HPDE6-E6E7 (cell line): ENCODE measurements around the gene MOCS1.
A peak's percentile ranks its signal among the peaks of the same experiment; 100 is the strongest.
"Not testable (repeated sequence)": the region's sequence is repeated elsewhere in the genome, so short reads cannot be mapped to it uniquely, and the experiment has no call there.

Experiments
- DNase-seq: peaks from one replicate; pipeline ENCODE4 v3.0.0; 2011; ENCODE audit warnings: missing footprints; ENCODE audit errors: extremely low spot score

MOCS1 gene

DNA sequence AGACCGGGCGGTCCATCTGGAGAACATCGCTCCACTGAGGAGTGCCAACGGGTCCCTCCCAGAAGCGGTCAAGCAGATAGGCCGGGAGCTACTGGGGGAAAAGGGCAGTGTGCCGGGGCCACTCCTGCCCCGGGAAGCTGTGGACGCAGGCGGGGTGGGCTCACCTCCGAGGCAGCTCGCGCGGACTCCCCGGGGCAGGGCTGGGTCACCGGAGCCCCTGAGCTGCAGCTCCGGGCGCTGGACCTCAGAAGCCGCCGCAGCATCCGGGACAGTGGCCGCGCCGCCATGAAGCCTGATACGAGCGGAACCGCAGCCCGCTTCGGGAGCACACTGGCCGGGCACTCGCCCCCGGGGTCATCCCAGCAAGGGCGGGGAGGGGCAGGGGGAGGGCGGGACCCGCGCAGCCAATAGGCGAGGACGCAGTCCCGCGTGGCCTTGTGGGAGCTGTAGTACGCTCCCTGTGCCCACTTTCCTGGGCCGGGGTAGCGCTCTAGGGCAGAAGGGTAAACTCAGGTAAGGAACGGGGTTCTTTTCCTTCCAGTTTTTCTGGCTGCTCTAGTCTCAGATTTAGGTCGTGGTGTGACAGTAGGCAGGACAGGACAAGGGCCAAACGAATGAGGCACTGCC lies at the start of gene MOCS1:
Gene MOCS1, minus strand, starts transcription at position 332 of the 627 bp plus-strand sequence. Its CDS starts 45 bp downstream, at position 287.
- DNase-seq = peak; percentile 43

DNA sequence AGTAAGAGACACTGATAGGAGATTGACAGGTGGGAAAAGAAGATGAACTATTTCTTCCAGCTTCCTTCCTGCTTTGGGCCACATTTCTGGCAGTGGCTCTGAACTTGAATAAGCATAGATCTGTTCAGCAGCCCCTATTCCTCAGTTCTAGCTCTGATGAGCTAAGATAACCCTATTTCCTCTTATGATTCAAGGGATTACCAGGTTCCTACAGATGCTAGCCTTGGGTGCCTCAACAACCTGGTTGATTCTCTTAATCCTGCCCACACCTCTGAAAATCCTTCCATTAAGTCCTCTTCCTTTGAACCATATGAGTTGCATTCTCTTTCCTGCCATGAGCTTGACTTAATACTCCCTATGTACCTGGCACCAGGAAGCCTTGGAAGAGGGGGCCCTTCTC lies 49.8 kb upstream of the MOCS1 start:
- DNase-seq = no peak

DNA sequence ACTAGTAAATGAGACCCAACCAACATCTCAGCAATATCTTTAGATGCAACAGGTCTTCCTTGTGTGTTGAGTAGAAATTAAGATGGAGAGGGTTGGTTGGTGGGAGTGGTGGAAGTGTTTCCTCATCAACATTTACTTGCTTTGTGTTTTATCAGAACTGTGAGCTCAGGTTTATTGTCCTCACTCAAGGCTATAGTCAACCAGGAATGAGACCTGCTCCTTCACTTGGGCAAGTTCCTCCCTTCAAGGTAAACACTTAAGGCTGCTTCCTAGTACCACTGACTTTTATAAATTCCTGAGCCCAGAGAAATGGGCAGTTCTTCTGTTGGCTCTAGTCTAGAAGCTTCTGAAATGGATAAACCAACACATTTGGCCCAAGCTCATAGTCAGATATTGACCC lies 48.9 kb upstream of the MOCS1 start:
- DNase-seq = no peak

DNA sequence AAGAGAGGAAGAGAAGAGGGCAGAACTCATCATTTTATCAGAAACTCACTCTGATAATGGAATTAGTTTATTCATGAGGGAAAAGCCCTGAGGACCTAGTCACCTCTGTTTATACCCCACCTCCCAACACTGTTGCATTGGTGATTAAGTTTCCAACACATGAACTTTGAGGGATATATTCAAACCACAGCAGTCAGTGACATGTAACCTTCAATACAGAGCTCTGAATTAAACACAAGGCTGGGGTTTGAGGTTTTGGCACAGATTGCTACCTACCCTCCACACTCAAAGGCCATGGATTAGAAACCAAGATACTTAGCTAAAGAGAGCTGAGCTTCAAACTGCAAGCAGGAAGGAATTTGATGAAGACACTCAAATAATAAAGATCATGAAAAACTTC lies 48.5 kb upstream of the MOCS1 start:
- DNase-seq = no peak

DNA sequence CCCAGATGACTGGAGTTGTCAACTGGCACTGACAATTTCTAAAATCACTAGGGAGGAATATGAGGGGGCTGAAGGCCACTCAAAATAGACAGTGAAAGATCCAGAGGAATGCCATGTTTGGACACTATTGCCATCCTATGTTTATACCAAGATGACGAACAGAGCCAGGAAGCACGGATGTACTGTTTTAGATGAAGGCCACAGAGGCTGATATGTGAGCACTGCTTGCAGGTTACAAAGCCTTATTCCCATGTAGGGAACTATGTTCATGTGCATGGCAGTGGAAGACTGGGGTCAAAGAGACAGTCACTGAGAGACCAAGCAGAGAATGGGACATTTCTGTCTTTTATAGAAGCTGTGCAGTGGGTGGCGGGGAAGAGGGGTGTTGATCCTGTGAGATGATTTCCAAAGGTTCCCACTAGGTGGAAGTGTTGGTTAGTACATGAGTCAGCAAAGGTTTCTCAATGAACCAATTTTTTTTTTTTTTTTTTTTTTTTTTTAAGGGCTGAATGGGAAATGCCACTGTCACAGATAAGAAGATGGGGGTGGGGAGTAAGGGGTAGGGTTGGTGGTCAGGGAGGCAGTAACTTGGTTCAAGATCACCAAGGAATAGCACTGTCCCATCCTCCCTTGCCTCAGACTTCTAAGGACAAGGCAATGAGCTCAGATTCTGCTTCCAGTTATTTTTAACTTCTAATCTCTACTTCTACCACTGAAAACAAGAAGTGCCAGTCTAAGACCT lies 46.7 kb upstream of the MOCS1 start:
- peak; percentile 48 for DNase-seq

DNA sequence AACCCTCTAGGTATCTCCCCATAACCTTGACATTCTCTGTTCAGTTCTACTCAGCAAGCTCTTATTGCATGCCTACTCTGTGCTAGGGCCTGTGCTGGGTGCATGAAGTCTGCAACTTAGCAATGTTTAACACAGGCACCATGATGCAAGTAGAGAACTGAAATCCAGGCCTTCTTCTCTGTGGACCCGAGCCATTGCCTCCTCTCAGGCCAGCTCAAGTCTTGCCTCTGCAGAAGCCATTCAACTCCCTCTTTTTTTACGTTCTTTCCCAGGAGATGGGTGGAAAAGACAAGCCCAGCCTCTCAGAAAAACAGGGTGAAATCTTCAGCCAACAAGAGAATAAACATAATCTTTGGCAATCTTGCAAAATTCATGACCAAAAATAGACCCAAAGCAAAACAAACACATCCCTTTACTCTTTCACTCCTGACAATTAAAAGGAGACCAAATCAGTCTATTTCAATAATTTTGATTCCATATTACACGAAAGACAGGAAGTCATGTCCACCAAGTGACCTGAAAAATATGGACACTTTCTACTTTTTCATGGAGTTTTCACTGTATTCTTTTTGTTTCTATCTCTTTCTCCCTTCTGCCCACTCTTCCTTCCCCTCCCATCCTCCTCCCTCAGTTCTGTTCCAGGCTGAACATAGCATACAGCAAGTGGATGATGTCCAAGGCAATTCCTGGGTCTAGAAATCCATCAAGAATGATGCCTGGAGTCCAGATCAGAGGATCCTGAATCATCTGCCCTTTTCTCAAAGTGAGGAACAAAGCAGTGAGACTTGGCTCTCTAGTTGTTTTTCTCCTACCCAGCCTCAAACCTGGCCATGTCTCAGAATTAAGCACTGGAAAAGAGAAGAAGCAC lies 45.4 kb upstream of the MOCS1 start:
- no peak for DNase-seq

DNA sequence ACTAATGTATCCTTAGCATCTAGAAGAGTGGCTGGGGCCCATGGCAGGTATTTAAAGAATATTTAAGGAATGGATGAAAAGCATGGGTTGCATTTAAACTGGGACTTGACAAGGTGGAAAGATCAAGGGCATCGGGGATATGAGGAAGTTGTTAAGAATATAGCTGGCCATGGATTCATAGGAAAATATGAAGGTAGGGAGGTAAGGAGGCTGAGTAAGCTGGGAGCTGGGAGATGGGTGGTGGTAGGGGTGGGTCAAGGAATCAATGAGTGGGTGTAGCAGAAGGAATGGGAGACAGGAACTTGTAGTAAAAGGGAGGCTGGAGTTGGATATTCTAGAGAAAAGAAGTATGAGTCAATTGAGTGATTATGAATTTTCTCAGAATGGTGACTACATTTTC lies 44.0 kb upstream of the MOCS1 start:
- no peak for DNase-seq

DNA sequence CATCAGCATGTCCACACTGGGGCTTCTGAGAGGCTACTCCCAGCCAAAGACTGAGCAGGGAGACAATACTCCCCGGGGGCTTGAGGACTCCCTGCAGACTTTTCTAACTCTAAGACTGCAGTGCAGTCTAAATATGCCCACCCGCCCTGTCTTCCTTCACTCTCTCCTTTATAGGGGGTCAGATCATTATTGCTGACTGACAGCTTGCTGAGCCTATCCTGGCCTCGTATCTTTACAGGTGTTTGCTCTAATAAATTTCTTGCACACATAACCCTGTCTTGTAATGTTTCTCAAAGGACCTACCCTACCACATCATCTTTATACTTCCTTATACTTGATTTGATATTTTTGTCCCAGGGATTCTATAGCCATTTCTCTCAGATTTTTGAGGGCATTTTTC lies 39.4 kb upstream of the MOCS1 start:
- no peak for DNase-seq

DNA sequence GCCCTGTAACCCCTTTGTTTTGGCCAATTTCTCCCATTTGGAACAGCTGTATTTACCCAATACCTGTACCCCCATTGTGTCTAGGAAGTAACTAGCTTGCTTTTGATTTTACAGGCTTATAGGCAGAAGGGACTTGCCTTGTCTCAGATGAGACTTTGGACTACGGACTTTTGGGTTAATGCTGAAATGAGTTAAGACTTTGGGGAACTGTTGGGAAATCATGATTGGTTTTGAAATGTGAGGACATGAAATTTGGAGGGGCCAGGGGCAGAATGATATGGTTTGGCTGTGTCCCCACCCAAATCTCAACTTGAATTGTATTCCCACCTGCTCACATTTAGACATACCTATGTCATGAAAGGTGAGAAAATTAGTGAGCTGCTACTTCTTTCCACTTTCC lies 38.5 kb upstream of the MOCS1 start:
- not testable (repeated sequence) for DNase-seq

DNA sequence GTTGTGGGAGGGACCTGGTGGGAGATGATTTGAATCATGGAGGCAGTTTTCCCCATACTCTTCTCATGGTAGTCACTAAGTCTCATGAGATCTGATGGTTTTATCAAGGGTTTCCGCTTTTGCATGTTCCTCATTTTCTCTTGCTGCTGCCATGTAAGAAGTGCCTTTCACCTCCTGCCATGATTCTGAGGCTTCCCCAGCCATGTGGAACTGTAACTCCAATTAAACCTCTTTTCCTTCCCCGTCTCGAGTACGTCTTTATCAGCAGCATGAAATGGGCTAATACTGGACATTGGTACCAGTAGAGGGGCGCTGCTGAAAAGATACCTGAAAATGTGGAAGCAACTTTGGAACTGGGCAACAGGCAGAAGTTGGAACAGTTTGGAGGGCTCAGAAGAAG lies 36.9 kb upstream of the MOCS1 start:
- not testable (repeated sequence) for DNase-seq

DNA sequence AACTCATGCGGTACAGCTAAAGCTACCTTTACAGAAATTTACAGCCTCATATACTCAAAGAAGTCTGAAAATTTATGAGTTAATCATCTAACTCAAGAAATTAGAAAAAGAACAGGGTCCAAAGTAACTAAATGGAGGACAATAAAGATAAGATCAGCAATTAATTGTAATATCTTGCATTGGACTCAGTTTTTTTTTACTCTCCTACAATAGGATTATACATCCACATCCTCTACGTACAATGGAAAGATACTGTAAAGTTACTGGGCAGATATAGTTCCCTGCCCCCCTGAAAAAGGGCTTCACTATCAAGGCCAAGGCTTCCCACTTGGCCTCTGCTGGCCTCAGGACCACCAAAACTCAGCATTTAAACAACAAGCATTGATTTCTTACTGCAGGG lies 31.5 kb upstream of the MOCS1 start:
- no peak for DNase-seq

DNA sequence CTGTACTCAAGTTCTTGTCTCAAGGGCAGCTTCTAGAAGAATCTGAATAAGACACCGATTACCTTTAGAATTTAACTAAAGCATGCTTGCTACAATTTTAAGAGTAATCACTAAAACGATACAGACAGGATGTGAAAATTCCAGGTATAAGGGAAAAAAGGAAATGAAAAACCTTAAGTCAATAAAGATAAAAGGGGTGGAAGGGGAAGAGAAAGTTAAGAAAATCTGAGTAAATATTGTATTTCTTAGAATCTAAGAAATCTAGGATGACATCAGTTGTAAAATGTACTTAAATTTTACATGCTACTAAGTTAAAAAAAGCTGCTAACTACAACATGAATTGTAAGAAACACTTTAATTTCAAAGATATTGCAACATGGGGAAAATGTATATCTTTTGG lies 30.3 kb upstream of the MOCS1 start:
- no peak for DNase-seq

DNA sequence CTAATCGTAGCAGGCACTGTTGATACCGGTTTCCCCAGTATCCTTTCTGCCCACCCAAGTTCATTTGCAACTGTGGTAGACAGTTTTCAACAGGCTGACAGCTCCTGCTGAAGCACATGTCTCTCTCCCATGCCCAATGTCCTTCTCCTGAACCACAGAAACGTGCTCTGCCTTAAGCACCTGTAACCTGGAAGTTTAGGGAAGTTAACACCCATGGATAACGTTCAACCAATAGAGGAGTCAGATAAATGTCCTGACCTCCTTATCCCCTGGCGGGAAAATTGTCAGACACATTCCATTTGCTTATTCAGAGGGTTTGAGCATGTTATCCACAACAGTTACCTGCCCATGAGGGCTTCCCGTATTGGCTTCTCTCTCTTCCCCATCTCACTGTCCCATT lies 29.8 kb upstream of the MOCS1 start:
- no peak for DNase-seq

DNA sequence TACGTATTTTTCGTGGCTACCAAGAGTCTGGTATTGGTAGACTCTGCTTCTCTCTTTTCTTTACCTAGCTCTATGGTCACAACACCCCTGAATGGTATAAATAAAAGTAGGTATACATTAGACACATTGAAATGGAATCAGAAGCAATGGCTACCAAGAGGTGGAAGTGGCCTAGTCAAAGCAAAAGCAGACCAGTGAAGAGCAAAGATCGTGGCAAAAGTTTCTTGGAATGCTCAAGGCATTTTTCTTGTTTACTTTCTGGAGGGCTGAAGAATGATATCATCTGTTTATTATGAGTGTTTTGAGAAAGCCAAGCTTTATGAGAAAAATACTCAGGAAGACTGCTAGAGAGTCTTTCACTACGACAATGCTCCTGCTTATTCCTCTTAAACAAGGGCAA lies 28.6 kb upstream of the MOCS1 start:
- DNase-seq = no peak

DNA sequence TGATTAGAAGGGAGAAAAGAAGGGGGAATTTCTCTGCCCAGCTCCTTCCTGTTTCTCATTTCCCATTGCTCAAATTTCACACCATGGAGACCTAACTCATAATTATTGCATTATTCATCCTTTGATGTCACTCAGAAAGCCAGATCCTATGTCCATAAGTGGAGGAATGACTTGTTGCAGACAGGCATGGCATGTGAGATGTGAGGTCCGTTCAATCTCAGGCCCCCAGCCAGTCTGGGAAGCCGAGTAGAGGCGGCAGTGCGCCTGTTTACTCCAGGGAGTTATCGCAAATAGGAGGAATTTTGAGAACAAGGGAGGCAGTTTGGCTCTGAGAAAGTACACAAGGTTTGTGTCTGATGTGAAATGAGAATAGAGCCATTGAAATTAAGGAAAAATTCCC lies 26.9 kb upstream of the MOCS1 start:
- DNase-seq = no peak

DNA sequence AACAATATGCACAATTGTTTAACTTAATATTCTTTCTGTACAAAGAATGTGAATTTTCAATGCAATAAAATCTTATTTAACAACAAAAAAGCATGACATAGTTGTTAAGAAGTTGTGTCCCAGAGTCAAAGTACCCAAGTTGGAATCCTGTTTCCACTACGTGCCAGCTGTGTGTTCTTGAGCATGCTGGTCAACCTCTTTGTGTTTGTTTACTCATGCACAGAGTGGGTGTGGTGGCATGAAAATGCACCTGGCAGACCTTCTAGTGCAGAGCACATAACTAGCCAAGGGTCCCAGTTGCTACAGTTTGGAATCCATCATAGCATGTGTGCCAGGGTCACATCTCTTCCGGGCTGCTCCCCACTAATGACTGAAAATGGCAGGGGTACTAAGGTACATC lies 24.7 kb upstream of the MOCS1 start:
- no peak for DNase-seq

DNA sequence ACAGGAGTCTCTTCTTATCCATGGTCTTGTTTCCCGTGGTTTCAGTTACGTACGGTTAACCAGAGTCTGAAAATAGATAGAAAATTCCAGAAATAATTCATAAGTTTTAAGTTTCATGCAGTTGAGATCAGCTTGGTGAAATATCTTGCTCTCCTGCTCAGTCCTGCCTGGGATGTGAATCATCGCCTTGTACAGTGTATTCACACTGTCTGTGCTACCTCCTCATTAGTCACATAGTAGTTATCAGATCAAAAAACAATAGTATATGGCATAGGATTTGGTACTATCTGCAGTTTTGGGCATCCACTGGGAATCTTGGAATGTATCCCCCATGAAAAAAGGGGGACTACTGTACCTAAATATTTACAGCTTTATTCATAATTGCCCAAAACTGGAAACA lies 22.7 kb upstream of the MOCS1 start:
- DNase-seq = peak; percentile 49

DNA sequence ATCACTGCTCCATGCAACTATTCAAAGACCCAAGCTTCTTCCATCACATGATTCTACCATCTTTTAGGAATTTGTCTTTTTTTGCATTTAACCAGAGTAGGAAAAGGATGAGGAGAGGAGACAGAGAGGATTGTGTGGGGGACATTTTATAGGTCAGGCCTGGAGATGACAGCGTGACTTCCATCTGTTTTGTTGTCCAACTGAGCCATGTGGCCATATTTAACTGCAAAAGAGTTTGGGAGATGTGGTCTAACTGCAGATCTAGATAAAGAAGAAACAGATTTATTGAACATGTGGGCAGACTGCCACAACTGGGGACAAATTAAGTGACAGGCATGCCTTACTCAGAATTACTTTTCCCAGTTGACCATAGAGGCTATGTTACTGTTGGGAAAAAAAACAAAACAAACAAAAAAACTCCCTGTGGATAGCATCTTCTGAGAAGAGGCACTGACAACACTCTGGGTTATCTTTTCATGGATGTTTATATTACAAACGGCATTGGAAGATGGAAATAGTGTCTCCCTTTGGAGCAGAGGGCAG lies 18.9 kb upstream of the MOCS1 start:
- no peak for DNase-seq

DNA sequence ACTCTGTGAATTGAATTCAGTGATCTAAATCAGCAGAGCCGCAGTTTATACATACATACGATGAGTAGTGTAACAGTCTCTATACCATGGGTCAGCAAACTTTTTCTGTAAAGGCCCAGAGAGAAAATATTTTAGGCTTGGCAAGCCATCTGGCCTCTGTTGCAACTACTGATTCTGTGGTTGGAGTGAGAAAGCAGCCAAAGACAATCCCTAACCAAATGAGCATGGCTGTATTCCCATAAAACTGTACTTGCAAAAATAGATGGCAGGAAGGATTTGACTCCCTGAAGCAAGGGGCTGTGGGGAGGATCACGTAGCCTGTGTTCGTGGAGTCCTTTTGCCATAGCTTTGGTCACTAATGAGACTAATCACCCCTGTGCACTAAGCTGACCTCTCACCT lies 17.9 kb upstream of the MOCS1 start:
- DNase-seq = no peak

DNA sequence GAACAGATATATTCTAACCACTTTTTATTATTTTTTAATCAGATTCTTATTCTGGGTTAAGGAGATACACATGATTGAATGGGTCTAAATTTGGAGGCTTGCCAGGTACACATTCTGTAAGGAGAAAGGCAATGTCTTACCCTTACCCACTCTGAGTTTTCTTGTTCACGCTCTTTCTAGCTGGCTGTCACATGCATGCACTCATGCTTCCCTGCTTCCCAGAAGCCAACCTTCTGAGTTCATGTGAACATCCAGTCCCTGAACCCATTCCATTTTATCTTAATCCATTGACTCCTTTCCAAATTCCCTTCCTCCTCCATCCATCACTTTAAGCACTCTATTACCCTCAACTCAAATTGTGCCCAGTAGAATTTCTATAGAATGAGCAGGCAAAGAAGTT lies 17.5 kb upstream of the MOCS1 start:
- no peak for DNase-seq

DNA sequence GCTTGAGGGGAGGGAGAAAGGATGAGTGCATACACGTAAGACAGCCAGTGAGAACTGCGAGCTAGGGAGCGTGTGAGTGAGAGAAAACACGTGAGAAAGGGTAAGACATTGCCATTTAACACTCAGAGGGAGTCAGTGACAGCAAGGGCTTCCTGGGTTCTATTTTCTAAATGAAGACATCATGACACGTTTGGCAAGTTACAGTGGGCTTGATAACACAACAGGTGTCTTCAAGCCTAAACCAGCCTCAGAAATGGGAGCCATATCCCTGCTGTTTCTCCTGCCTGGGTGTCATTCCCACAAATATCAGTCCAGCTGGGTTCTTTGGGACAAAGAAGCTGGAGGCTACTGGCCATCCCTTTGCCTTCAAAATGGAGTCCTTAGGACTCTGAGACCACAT lies 16.9 kb upstream of the MOCS1 start:
- DNase-seq = no peak

DNA sequence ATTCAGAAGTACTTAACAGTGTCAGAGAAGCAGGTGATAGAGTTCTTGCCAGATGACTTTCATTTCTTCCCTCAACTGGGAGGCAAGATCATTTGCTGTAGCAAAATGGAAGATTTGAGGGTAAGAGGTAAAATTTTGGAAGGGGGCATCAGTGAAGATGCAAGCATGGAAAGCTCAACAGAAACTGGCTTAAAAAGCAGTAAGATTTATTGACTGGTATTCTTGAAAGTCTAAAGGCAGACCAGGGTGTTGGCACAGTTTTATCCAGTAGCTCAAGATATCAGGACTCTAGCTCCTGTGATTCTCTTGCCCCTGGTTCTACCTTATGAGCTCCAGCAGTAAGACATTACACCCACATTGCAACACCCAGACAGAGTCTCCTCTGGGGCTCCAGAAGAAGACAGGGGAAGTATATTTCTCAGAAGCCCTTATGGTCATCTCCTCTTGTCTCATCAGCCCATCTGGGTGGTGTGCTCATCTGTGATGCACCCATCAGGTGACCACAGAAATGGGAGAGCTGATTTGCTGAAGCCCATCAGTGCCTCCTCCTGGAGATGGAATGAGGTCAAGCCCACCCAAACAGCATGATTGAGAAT lies 16.0 kb upstream of the MOCS1 start:
- no peak for DNase-seq
